DMS153 treated with DMSO at 0.1 percent for 48 hours (cell line): Measurements from ENCODE around the gene ZNF469.

Experiments used
- DNase-seq: peaks from one replicate; lab custom pipeline; 2025; ENCODE audit not compliant: unreplicated experiment; lab: John Stamatoyannopoulos, UW

ZNF469 gene, protein sequence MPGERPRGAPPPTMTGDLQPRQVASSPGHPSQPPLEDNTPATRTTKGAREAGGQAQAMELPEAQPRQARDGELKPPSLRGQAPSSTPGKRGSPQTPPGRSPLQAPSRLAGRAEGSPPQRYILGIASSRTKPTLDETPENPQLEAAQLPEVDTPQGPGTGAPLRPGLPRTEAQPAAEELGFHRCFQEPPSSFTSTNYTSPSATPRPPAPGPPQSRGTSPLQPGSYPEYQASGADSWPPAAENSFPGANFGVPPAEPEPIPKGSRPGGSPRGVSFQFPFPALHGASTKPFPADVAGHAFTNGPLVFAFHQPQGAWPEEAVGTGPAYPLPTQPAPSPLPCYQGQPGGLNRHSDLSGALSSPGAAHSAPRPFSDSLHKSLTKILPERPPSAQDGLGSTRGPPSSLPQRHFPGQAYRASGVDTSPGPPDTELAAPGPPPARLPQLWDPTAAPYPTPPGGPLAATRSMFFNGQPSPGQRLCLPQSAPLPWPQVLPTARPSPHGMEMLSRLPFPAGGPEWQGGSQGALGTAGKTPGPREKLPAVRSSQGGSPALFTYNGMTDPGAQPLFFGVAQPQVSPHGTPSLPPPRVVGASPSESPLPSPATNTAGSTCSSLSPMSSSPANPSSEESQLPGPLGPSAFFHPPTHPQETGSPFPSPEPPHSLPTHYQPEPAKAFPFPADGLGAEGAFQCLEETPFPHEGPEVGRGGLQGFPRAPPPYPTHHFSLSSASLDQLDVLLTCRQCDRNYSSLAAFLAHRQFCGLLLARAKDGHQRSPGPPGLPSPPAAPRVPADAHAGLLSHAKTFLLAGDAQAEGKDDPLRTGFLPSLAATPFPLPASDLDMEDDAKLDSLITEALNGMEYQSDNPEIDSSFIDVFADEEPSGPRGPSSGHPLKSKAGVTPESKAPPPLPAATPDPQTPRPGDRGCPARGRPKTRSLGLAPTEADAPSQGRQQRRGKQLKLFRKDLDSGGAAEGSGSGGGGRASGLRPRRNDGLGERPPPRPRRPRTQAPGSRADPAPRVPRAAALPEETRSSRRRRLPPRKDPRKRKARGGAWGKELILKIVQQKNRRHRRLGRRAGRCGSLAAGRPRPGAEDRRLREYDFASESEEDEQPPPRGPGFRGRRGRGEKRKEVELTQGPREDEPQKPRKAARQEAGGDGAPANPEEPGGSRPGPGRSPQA (N-terminal part only)

DNA sequence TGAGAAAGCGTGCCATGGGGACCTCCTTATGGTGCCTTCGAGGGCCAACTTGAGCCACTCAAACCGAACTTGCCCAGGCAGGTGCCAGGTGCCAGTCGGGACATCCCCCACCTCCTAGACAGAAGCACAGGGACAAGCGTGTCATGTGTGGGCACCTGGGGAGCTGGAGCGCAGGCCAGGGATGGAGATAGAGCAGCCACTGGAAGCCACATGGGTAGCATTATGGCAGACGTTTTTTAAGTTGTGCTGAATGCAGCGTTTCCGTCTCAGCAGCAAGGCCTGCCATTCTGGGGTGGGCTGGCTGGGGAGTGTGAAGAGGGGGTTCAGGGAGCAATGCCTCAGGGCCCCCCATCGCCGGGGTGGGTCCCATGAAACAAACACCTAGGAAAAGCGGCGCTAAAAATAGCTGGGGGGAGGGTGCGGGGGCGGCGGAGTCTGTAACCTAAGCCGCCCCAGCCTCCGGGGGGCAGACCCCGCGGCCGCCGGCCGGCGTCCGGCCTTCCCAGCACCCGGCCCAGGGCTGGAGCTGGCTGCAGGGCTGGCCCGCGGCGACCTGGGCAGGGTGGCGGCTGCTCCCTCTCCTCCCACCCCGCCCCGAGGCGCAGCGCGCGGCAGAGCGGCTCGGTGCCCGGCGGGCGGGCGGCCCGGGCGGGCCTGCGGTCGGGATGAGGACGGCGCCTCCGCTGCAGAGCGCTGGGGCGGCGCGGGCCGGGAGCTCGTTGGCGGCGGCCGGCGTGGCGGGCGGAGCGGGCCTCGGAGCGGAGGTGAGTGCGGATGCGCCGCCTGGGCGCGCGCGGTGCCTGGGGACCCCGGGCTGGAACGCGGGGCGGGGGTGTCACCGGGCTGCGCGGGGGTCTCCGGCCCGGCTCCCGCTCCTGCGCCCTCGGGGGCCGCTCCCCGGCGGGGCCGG, at the start of gene ZNF469:
TSS of gene ZNF469 (plus strand) at position 469 of the 910 bp plus-strand sequence. CDS start 44,512 bp downstream, outside the sequence.
- DNase-seq = no peak

DNA sequence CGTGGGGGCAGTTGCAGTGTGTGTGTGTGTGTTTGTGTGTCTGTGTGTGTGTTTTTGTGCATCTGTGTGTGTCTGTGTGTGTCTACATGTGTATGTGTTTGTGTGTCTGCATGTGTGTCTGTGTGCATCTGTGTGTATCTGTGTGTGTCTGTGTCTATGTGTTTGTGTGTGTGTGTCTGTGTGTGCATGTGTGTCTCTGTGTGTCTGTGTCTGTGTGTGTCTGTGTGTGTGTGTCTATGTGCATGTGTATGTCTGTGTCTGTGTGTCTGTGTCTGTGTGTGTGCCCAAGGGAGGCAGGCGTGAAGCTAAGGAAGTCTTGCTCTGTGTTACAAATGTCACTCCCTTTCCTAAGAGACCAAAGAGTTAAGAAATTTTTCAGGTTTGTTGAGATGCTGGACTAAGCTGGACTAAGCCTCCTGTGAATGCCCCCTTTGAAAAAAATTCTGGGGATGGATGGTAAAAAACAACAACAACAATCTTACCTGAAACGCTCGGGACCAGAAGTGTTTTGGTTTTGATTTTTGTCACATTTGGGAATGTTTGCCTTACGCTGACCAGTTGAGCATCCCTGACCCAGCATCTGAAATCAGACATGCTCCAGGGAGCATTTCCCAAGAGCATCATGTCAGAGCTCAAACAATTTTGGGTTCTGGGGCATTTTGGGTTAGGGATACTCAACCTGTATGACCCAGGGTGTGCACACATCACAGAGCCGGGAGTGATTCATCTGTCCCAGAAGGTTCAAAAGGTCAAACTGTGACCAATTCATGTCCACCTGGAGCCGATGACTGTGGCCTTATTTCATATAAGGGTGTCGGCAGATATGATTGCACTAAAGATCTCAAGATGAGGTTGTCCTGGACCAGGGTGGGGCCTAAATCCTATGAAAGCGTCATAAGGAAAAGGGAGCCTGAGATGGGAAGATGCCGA, 48.6 kb upstream of the ZNF469 start:
- no peak for DNase-seq

DNA sequence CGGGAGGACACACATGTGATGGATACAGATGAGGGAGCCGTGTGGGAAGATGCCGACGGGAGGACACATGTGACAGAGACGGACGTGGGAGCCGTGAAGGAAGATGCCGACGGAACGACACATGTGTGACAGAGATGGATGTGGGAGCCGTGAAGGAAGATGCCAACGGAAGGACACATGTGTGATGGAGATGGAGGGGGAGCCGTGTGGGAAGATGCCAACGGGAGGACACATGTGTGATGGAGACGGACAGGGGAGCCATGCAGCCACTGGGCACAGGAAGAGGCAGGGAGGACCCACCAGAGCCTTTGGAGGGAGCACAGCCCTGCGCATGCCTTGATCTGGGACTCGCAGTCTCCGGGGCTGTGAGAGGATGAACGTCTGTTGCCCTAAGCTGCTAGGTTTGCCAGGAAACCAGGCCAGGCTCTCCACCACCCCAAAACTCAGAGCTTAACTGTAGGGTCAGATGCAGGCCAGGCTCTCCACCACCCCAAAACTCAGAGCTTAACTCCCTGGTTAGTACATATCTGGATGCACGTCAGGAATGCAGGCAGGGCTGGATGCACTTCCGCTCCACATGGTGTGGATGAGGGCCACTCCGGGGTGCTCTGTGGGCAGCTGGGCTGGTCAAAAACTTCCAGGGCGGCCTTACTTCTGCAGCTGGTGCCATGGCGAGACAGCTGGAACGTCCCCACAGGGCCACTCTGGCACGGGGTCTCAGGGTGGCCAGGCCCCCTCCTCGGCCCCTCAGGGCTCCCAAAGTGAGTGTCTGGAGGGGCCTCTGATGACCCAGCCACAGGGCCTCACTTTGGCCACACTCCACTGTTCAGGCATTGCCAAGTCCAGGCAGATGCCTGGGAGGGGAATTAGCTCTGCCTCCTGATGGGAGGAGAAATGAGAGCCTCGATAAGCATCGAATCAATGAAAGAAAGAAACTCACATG, 47.7 kb upstream of the ZNF469 start:
- DNase-seq = no peak

DNA sequence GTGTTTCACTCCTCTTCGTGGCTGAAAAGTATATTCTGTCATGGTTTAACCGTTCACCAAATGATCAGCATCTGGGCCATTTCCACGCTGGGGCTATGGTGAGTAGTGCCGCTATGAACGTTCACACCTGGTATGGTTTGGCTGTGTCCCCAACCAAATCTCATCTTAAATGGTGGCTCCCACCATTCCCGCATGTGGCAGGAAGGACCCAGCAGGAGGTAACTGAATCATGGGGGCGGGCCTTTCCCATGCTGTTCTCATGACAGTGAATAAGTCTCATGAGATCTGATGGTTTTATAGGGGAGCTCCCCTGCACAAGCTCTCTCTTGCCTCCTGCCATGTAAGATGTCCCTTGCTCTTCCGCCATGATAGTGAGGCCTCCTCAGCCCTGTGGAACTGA, 45.7 kb upstream of the ZNF469 start:
- no peak for DNase-seq

DNA sequence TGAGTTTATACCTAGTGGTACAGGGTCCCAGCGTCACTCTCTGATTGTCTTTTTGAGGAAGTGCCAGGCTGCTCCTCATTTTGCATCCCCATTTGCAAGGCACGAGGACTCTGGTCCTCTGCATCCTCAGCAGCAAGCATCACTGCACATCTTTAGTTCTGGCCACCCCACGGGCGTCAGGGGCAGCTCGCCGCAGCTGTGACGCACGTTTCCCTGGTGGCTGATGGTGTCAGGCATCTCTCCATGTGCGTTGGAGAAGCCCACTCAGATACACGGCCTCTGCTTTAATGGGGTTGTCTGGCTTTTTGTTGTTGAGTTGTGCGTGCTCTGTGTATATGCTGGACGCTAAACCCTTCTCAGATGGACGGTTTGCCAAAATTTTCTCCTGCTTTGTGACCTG, 45.2 kb upstream of the ZNF469 start:
- DNase-seq = no peak

DNA sequence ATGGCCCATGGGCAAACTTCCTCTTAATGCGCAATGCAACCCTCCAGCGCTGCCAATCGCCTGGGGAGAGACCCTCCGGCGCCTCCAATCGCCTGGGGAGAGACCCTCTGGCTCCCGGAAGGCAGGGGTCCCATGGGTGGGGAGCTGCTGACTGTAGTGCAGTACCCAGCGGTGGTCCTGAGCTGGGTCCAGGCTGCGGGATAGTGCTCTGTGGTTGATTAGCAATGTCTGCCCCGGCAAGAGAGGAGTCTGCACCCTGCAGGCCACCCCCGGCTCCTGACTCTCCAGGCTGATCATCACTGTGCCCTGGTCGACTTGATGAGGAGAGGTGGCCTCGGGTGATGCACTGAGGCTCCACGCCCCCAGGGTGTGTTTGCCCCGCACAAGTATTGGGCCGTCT, 44.6 kb upstream of the ZNF469 start:
- no peak for DNase-seq

DNA sequence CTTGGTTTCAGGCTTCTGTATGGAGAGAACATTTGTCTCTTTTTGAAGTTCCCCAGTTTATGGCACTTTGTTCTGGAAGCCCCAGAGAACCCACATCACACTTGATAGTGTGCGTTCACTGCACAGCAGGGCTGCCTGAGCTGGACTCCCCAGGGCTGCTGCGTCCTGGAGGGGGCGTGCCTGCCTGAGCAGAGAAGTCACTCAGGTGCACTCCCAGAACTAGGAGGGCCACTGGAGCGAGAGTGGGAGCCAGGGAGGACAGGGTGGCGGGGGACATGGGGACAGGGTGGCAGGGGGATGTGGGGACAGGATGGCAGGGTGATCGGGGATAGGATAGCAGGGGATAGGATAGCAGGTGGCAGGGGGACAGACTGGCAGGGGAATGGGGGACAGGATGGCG, 43.9 kb upstream of the ZNF469 start:
- no peak for DNase-seq

DNA sequence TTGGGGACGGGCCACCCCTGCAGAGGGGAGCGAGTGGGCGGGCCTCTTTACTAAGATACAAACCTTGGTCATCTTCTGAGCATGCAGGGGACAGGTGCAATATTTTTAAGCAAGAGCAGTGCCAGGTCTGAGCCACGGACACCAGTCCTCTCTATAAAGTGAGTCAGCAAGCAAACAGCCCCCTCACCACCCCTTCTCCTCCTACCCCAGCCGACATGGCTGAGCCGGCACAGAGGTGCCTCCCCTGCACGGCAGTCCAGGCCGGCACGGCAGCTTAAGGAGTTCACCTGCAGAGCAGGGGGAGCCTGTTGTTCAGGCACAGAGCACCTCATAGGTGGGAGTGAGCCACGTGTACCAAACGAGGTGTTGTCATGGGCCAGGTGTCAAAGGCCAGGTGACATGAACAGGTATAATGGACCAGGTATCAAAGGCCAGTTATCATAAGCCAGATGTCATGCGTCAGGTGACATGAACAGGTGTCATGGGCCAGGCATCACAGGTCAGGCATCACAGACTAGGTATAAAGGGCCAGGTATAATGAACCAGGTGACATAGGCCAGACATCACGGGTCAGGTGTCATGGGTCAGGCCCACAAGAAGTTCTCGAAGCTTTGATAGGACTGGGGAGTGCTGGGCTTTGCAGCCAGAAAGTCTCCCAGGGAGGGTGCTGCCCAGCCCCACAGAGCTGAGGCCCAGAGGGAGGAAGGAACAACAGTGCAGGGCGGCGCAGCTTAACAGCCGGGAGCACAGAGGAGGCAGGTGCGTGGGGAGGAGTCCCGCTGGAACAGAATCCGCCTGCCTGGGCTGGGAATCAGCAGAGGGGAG, 42.6 kb upstream of the ZNF469 start:
- no peak for DNase-seq

DNA sequence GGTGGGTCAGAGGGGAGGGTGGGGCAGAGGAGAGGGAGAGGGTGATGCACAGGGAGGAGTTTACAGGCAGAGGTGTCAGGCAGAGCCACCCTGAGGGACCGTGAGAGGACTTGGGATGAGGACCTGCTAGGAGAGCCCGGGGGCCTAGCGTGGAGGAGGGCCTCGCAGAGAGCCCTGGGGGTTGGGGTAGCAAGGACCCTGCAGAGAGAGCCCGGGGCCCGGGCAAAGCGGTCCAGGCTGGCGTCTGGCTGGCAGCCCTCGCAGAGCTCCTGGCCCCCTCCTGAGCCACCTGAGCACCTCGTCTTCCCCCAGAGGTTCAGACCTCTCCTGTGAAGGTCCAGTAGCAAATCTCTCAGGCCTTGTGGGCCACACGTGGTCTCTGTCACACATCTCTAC, 42.0 kb upstream of the ZNF469 start:
- DNase-seq = no peak

DNA sequence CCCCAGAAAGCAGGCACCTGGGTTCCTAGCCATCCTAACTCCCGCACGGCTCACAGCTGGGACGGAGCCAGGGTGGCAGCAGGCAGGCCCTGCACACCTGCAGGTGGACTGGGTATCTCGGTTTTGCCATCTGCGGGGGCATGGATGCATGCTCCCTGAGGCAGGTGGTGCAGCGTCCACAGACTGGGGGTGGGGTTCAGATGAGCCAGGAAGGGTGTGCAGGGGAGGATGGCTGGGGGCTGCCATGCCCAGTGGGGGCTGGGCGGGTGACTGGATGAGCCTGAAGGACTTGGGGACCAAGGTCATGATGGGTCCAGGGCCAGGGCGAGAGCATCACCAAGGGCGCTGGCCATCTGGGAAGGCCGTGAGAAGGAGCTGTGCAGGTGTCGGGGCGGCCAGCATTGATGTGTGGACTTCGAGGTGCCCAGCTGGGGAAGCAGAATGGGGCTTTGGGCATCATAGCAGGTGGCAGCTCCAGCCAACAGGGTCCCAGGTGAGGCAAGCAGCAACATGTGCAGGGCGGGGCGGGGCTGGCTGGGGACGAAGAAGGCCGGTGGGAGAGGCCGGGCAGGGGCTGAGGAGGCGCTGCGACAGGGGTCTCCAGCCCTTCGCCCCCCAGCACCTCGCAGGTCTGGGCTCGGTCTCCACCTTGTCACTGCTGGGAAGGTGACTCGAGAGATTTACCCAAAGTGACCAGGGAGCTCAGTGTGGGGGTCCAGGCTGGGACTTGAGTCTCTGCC, 41.0 kb upstream of the ZNF469 start:
- DNase-seq = no peak

DNA sequence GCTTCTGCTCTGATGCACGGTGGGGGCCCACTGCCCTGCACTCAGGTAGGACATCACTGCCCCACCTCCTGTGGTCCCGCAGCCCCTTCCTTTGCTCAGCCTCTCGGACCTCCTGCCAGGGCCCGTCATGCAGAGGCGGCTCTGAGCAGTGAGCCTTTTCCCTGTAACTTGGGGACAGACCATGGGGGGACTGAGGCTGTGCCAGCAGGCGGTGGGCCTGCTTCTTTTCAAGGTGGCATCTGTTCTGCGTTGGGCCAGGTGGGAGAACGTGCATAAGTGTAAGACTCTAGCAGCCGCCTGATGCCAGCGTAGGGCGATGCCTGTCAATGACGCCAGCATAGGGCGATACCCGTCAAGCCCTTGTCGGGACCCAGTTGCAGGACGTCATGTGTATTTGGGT, 40.3 kb upstream of the ZNF469 start:
- DNase-seq = no peak

DNA sequence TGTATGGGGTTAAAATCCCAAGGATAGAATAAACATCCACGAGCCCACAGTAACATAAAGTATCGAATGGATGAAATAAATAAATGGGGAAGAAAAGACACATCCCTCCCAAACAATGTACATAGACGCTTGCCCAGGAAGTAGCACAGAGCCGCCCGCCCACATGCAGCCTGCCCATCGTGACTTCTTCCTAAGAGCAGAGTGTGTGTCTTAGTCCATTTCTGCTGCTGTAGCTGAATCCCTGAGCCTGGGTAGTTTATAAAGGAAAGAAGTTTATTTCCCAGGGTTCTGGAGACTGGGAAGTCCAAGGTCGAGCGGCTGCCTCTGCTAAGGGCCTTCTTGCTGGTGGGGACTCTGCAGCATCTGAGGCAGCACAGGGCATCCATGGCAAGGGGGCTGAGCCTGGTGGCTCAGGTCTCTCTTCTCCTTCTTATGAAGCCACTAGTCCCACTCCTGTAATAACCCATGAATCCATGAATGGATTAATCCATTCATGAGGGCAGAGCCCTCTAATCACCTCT, 39.4 kb upstream of the ZNF469 start:
- no peak for DNase-seq

DNA sequence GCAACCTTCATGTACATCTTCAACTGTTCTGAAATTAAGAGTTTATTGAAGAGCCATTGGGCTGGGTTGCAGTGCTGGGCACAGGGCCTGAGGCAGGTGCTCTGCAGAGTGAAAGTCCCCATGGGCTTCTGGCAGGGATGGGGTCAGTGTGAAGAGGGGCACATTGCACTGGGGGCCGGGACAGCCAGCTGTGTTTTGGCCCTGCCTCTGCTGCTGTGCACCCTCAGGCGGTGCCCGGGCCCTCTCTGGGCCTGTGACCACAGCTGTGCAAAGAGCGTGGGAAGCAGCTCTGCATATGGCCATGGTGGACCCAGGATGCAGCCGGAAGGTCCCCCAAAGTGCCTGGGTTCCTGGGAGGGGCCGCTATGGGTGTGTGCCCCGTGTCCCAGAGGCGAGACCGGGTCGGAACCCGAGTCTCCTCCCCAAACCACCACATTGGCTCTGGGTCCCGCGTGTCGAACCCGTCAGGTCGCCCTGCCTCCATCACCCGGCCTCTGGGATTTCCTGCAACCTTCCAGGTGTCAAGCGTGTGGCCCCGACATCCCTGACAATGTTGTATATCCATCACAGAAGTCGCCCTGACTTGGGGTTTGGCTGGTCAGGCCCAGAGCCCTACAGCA, 38.2 kb upstream of the ZNF469 start:
- no peak for DNase-seq

DNA sequence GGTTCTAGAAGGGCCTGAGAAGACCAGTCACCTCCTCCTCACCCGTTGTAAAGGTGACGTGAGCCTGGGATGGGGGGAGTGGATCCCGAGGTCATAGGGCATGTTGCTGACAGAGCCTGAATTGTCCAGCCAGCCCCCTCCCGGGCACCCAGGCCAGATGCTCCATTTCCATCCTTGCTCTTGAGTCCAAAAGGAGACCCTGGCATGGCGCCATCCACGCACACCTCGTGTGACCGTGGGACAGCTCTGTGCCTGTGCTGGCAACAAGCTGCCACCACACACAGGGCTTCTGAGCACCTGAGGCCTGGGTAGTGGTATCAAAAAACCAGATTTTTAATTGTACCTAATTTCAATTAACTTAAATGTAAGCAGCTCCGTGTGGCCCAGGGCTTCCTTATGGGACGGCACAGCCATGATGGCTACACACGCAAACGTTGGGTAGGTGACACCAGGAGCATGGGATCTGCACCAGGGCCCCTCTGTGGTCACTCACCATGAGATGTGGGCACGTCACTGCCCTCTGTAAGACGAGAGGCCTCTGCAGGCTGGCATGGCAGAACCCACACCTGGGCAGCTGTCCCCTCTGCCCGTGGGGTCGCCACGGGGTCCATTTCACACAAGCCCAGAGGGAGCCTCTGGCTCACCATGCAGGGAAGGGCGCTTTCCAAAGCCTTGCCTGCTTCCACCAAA, 37.6 kb upstream of the ZNF469 start:
- DNase-seq = no peak

DNA sequence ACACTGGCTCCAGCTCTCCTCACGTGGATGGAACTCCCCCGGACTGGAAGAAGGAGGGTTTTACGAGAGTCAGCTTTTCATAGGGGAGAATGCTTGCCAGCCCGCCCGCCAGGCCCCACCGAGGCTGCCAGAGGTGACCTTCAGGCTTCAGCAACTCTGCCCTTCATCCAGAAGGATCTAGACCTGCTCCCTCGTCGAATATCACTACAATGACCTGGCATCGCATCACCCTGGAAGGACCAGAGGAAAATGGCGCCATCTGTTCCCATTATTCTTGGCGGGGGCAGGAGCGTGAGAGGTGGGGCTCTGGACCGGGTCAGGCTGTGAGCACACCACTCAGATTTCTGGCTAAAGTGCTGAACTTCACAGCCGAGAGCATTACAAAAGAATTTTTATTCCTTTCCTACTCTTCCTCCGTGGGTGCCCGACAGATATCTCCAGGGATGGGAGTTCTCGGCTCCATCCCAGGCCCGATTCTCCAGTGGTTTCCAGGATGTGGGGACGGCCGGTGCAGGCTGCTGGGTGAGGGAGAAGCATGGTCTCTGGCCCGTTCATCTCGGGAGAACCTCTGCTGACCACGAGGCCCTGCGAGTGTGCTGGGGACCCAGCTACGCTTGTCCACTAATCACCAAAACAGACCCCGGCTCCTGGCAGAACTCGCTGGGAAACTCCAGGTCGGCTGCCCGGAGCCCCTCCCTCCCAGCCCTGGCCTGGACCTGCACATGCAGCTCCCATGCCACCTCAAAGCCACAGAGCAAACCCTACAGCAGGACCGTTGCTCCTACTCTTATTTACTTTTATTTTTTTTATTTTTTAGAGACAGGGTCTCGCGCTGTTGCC, 36.8 kb upstream of the ZNF469 start:
- DNase-seq = no peak
